Measurements from ENCODE around the gene ACSS2. TPM values are rescaled to one million over a fixed set of nuclear protein-coding genes. Genes with fewer than 3 reads are reported as not detected.

The ACSS2 gene
- total and polyA plus RNA-seq, 2 experiments from 2014 or later: 26.1 to 49.3 TPM

GRCh38 chr20:34920055-34920454 lies 43.6 kb downstream of the ACSS2 start:
- H3K27ac ChIP-seq (ENCODE audit: low read depth): no peak overlapping the region
- H3K4me3 ChIP-seq: no peak overlapping the region
- ATAC-seq (no peak), DNase-seq (ENCODE audit: low spot score) (no peak)
- Mint-ChIP-seq H3K36me3 (ENCODE audit: low read depth) (peaks cover 19% of the 10 kb centered on the region), H3K27ac (no peak overlapping the region), H3K4me1 (no peaks in the 10 kb centered on the region), H3K27me3 (ENCODE audit: insufficient read depth, low read depth, poor library complexity) (peaks cover 3% of the 10 kb centered on the region), H3K4me3 (no peak overlapping the region), H3K9me3 (no peaks in the 10 kb centered on the region)
- TF ChIP-seq CREB1 (CRISPR knock-in tag; IDR thresholded peaks at IDR 0.05; ENCODE audit: low read depth) (no peak), ZNF114 (CRISPR knock-in tag; IDR thresholded peaks at IDR 0.05) (no peak), ETS1 (IDR thresholded peaks at IDR 0.05) (no peak), POLR2AphosphoS5 (IDR thresholded peaks at IDR 0.05; ENCODE audit: low read depth) (no peak), NANOG (IDR thresholded peaks at IDR 0.05; ENCODE audit: borderline replicate concordance) (no peak), STAT1 (IDR thresholded peaks at IDR 0.05; ENCODE audit: unreplicated experiment) (no peak), CTCF (conservative IDR thresholded peaks at IDR 0.05; ENCODE audit: low read depth in 2 of 2) (no peak), REST (IDR thresholded peaks at IDR 0.05; ENCODE audit: unreplicated experiment) (no peak), JUNB (IDR thresholded peaks at IDR 0.05; ENCODE audit: unreplicated experiment) (no peak), ZNF331 (CRISPR knock-in tag; IDR thresholded peaks at IDR 0.05; ENCODE audit: low read depth) (no peak), EZH2 (IDR thresholded peaks at IDR 0.05; ENCODE audit: low read depth, unreplicated experiment) (no peak), EZH2phosphoT487 (IDR thresholded peaks at IDR 0.05; ENCODE audit: unreplicated experiment) (no peak)
- TF ChIP-seq, protein P1, sequence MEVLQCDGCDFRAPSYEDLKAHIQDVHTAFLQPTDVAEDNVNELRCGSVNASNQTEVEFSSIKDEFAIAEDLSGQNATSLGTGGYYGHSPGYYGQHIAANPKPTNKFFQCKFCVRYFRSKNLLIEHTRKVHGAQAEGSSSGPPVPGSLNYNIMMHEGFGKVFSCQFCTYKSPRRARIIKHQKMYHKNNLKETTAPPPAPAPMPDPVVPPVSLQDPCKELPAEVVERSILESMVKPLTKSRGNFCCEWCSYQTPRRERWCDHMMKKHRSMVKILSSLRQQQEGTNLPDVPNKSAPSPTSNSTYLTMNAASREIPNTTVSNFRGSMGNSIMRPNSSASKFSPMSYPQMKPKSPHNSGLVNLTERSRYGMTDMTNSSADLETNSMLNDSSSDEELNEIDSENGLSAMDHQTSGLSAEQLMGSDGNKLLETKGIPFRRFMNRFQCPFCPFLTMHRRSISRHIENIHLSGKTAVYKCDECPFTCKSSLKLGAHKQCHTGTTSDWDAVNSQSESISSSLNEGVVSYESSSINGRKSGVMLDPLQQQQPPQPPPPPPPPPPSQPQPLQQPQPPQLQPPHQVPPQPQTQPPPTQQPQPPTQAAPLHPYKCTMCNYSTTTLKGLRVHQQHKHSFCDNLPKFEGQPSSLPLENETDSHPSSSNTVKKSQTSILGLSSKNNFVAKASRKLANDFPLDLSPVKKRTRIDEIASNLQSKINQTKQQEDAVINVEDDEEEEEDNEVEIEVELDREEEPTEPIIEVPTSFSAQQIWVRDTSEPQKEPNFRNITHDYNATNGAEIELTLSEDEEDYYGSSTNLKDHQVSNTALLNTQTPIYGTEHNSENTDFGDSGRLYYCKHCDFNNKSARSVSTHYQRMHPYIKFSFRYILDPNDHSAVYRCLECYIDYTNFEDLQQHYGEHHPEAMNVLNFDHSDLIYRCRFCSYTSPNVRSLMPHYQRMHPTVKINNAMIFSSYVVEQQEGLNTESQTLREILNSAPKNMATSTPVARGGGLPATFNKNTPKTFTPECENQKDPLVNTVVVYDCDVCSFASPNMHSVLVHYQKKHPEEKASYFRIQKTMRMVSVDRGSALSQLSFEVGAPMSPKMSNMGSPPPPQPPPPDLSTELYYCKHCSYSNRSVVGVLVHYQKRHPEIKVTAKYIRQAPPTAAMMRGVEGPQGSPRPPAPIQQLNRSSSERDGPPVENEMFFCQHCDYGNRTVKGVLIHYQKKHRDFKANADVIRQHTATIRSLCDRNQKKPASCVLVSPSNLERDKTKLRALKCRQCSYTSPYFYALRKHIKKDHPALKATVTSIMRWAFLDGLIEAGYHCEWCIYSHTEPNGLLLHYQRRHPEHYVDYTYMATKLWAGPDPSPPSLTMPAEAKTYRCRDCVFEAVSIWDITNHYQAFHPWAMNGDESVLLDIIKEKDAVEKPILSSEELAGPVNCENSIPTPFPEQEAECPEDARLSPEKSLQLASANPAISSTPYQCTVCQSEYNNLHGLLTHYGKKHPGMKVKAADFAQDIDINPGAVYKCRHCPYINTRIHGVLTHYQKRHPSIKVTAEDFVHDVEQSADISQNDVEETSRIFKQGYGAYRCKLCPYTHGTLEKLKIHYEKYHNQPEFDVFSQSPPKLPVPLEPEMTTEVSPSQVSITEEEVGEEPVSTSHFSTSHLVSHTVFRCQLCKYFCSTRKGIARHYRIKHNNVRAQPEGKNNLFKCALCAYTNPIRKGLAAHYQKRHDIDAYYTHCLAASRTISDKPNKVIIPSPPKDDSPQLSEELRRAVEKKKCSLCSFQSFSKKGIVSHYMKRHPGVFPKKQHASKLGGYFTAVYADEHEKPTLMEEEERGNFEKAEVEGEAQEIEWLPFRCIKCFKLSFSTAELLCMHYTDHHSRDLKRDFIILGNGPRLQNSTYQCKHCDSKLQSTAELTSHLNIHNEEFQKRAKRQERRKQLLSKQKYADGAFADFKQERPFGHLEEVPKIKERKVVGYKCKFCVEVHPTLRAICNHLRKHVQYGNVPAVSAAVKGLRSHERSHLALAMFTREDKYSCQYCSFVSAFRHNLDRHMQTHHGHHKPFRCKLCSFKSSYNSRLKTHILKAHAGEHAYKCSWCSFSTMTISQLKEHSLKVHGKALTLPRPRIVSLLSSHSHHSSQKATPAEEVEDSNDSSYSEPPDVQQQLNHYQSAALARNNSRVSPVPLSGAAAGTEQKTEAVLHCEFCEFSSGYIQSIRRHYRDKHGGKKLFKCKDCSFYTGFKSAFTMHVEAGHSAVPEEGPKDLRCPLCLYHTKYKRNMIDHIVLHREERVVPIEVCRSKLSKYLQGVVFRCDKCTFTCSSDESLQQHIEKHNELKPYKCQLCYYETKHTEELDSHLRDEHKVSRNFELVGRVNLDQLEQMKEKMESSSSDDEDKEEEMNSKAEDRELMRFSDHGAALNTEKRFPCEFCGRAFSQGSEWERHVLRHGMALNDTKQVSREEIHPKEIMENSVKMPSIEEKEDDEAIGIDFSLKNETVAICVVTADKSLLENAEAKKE (CRISPR knock-in tag; IDR thresholded peaks at IDR 0.05): no peak
- no peaks in the 10 kb centered on the region for H3K27me3 ChIP-seq (ENCODE audit: insufficient read depth)
- no peaks in the 10 kb centered on the region for H3F3A ChIP-seq (replicated peaks; ENCODE audit: low read depth)
- H3K9me2 ChIP-seq (ENCODE audit: insufficient read depth): peaks cover 8% of the 10 kb centered on the region; the same call in 1 of the 2 replicates
- H3K79me2 ChIP-seq (replicated peaks; ENCODE audit: insufficient read depth): no peaks in the 10 kb centered on the region
- H3K36me3 ChIP-seq (ENCODE audit: insufficient read depth): peaks cover 9% of the 10 kb centered on the region
- no peaks in the 10 kb centered on the region for H3K4me1 ChIP-seq (ENCODE audit: insufficient read depth)
- H4K20me1 ChIP-seq (replicated peaks; ENCODE audit: insufficient read depth): 0 out of 2 replicates have a peak, but pooled peaks cover 3% of the 10 kb centered on the region
- H3K4me2 ChIP-seq: no peak overlapping the region
- H2AFZ ChIP-seq: no peak overlapping the region

Measured in GM23338 (cell line).